ENCODE results near the gene TCOF1. TPM values are rescaled to one million over a fixed set of nuclear protein-coding genes. Genes with fewer than 3 reads are reported as not detected.
A peak's percentile ranks its signal among the peaks of the same experiment; 100 is the strongest.

The TCOF1 gene
- total and polyA plus RNA-seq, 12 donors: 12.6 to 30.3 (median 20.8) TPM

DNA sequence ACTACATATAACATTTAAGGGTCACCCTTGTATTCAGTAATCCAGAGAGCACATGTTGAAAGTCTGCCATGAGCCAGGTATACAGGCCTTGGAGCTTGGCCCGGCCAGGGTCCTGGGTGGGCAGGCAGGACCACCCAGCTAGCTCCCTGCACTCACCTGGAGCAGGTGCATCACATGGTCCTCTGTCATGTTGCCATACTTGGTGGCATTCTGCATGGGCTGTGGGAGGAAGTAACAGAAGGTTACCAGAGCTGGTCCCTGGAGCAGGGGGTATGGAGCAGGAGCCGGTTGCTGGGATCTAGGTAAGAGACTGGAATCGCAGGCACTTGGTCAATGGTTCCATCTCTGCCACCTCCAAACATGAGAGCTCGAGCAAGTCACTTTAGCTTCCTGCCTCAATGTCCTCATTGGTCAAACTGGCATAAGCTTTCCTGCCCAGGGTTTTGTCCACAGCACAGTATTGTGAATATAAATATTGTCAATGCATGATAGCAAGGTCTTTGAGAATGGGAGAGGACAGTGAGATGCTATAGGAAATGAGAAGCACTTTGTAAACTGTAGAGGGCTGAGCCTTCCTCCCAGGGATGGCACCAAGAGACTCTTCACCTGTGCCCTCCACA, 48.7 kb downstream of the TCOF1 start:
- DNase-seq: no peak
- intact Hi-C loops (cut with DNase I): no loop called here
- no peaks in the 10 kb centered on the region for H3K9me3 ChIP-seq (replicated peaks in 1 of 3)
- WGBS, 4 donors: 82 to 88% (median 85%) methylated on average over 3 to 4 of the region's 4 CpGs
- H3K36me3 ChIP-seq (replicated peaks in 1 of 2): peaks cover 0 to 51% of the 10 kb centered on the region in 2 donors
- H3K27me3 ChIP-seq: no peaks in the 10 kb centered on the region
- H3K27ac ChIP-seq: peak overlapping the region in 1 of 5 donors; percentile 55
- H3K4me3 ChIP-seq: no peak overlapping the region
- peaks cover 16 to 20% of the 10 kb centered on the region in 2 donors for H3K4me1 ChIP-seq (replicated peaks in 1 of 2)
- TF ChIP-seq POLR2A (IDR thresholded peaks at IDR 0.05): no peak
- TF ChIP-seq, protein P1, sequence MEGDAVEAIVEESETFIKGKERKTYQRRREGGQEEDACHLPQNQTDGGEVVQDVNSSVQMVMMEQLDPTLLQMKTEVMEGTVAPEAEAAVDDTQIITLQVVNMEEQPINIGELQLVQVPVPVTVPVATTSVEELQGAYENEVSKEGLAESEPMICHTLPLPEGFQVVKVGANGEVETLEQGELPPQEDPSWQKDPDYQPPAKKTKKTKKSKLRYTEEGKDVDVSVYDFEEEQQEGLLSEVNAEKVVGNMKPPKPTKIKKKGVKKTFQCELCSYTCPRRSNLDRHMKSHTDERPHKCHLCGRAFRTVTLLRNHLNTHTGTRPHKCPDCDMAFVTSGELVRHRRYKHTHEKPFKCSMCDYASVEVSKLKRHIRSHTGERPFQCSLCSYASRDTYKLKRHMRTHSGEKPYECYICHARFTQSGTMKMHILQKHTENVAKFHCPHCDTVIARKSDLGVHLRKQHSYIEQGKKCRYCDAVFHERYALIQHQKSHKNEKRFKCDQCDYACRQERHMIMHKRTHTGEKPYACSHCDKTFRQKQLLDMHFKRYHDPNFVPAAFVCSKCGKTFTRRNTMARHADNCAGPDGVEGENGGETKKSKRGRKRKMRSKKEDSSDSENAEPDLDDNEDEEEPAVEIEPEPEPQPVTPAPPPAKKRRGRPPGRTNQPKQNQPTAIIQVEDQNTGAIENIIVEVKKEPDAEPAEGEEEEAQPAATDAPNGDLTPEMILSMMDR (IDR thresholded peaks at IDR 0.05): no peak

DNA sequence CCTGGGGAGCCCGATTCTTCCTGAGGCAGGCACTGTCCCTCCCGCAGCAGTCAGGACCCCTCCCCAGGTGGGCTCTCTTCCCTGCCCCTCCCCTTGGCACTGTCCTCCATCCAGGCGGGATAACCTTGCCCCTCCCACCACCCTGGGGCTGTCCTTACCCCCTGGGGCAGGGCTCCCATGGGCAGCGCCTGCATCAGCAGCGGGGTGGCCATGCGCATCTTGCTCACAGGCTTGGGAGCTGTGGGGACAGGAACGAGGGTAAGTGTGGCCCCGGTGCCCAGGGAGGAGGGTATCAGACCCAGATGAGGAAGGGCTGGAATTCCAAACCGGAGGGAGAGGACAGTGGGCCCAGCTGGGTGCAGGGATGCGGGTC, 49.2 kb downstream of the TCOF1 start:
- peaks cover 20 to 21% of the 10 kb centered on the region in 2 donors for H3K4me1 ChIP-seq (replicated peaks in 1 of 2)
- peaks cover 0 to 46% of the 10 kb centered on the region in 2 donors for H3K36me3 ChIP-seq (replicated peaks in 1 of 2)
- no peak for DNase-seq
- no peaks in the 10 kb centered on the region for H3K27me3 ChIP-seq
- no peaks in the 10 kb centered on the region for H3K9me3 ChIP-seq (replicated peaks in 1 of 3)
- H3K4me3 ChIP-seq: no peak overlapping the region
- H3K27ac ChIP-seq: peak overlapping the region in 1 of 5 donors; percentile 55
- intact Hi-C loops (cut with DNase I): no loop called here
- TF ChIP-seq, protein P1 (IDR thresholded peaks at IDR 0.05): no peak
- TF ChIP-seq POLR2A (IDR thresholded peaks at IDR 0.05): no peak
- 80 to 85% (median 83%) methylated on average over 7 to 10 of the region's 10 CpGs for WGBS, 4 donors

DNA sequence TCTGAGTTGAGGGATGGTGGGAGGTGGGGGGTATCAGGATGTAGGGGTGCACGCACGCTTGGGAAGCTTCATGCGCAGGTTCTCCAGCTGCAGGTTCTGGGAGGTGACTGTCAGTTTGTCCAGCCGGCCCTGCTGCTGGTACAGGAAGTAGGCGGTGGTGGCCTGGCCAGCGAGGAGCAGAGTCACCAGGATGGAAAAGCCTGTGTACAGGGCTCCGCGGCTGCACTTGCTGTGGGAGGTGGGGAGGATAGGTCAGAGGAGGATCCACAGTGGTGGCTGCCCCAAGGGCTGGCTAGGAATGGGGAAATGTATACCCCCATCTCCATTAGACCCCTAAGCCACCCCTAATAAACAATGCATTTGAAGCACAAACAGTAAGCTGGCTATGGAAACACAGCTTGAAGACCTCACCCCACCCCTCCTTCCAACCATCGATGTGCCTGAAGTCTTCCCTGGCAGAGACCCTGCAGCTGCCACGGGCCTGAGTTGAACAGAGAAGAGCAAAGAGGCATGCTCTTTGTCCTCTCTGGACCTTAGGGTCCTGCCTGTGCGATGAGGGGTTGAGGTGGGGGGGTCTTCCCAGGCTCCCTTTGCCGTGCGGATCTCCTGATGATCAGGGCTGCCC, 49.7 kb downstream of the TCOF1 start:
- H3K4me1 ChIP-seq (replicated peaks in 1 of 2): peaks cover 21 to 25% of the 10 kb centered on the region in 2 donors
- H3K27ac ChIP-seq: peak overlapping the region in 2 of 5 donors; percentile 52 to 55
- H3K27me3 ChIP-seq: no peaks in the 10 kb centered on the region
- intact Hi-C loops (cut with DNase I): no loop called here
- TF ChIP-seq, protein P1 (IDR thresholded peaks at IDR 0.05): no peak
- TF ChIP-seq POLR2A (IDR thresholded peaks at IDR 0.05): no peak
- no peak overlapping the region for H3K4me3 ChIP-seq
- DNase-seq: no peak
- H3K36me3 ChIP-seq (replicated peaks in 1 of 2): peaks cover 0 to 41% of the 10 kb centered on the region in 2 donors
- no peaks in the 10 kb centered on the region for H3K9me3 ChIP-seq (replicated peaks in 1 of 3)
- WGBS, 4 donors: 76 to 86% (median 80%) methylated on average over 7 to 13 of the region's 13 CpGs

DNA sequence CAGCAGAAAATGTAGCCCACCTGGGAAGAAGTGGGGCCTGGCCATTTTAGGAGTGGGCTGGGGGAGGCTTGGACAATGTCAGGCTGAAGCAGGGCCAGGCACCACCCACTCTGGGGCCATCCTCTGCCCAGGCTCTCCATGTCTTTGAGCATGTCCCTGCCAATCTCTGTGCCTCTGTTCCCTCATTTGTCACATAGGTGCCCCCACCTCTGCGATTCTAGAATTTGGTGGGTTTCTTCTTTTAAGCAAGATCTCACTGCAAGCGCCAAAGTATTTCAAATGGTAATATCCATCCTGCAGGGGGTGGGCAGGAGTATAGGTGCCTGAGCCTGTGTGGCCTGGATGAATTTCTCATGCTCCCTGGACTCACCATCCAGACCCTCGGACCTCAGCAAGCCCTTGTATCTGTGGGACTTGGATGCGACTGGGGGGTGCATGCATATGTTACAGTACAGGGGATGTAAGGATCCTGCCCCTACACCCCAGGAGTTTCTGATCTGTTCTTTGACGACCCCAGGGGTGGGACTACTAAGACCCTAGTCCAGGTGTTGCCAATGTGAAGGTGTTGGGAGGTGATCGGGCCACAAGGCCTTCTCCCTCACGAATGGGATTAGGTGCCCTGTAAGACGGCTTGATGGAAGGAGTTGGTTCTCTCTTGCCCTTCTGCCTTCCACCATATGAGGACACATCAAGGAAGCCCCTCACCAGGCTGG, 50.9 kb downstream of the TCOF1 start:
- TF ChIP-seq POLR2A (IDR thresholded peaks at IDR 0.05): no peak
- TF ChIP-seq, protein P1 (IDR thresholded peaks at IDR 0.05): no peak
- Histone ChIP-seq H3K4me3 (peak overlapping the region in 1 of 4 donors; percentile 60), H3K27ac (peak overlapping the region in 3 of 5 donors; percentile 30 to 64 (median 52)), H3K4me1 (replicated peaks in 1 of 2) (peaks cover 29 to 30% of the 10 kb centered on the region in 2 donors), H3K9me3 (replicated peaks in 1 of 3) (no peaks in the 10 kb centered on the region), H3K27me3 (no peaks in the 10 kb centered on the region), H3K36me3 (replicated peaks in 1 of 2) (peaks cover 0 to 31% of the 10 kb centered on the region in 2 donors)
- DNase-seq: no peak
- WGBS, 4 donors: 71 to 83% (median 81%) methylated on average over 3 to 8 of the region's 8 CpGs
- intact Hi-C loops (cut with DNase I): no loop called here
